Fibroblast of the conjunctiva (primary cell): ENCODE measurements around the gene FAM20C.
A peak's percentile ranks its signal among the peaks of the same experiment; 100 is the strongest.
"Not testable (repeated sequence)": the region's sequence is repeated elsewhere in the genome, so short reads cannot be mapped to it uniquely, and the experiment has no call there.

Source experiments
- DNase-seq: peaks from one replicate; pipeline ENCODE4 v3.0.0-alpha.2; 2010; ENCODE audit warnings: low read depth

The FAM20C gene

DNA sequence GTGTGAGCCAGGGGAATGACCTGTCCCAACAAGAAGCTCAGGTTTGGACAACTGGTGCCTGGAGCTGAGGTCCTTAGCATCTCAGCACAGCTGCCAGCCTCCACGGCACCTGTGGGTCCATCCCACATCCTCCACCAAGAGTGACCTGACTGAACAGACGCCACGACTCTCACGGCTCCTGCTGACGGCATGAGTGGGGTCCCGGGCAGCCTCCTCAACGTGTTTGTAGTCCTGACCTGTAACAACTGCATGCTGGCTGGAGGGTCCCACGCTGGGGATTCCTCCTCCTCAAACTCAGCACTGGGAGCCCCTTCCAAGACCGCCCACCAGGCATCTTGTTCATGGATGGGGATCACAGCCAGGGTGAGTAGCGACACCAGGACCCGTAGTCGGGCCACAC is 36.2 kb downstream of the FAM20C start:
- no peak for DNase-seq

DNA sequence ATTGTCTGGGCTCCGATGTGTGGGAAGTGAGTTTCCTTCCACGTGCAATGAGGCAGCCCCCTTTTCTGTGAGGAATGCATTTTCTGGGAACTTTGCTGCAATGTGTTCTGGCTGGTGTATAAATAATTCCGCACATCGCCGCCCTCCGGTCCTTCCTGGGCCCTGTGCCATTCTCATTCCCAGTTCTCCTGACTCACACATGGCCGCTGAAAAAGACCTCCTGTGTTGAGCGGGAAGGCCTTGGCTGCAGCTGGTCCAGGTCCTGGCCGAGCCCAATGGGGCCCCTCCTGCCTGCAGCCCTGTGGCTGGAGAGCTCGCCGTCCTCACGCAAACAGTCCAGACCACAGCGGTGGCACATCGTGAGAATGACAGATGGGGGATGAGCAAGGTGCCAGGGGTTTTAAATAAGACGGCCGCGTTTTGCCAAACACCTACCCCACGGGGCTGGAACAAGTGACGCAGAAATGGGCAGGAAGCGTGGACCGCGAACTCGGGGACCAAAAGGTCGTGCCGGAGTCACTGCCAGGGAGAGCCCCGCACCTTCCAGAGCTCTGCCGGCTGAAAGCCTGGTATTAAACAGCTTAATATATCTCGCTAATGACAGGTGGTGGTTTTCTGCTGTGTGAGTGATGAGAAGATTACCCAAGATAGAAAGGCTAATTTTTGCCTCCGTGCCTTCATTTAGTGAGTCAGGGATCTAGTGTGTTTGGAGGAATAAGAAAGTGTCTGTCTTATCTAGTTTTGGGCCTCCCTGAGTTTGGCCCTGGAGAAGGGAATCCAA is 37.0 kb downstream of the FAM20C start:
- peak; percentile 61 for DNase-seq

DNA sequence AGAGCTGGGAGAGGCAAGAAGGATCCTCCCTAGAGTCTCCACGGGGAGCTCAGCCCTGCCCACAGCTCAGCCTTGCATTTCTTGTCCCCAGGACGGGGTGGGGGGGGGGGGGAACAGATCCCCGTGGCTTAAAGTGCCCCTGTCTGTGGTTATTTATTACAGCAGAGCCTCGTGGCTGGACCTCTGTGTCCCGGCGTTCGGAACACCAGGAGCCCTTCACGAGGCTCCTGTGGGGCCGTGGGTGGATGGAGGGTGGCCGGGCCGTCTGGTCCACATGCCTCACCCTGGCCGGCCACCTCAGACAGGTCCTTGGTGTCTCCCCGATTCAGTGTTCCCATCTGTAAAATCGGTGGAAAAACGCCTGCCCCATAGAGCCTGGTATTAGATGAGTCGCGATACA is 37.9 kb downstream of the FAM20C start:
- no peak for DNase-seq

DNA sequence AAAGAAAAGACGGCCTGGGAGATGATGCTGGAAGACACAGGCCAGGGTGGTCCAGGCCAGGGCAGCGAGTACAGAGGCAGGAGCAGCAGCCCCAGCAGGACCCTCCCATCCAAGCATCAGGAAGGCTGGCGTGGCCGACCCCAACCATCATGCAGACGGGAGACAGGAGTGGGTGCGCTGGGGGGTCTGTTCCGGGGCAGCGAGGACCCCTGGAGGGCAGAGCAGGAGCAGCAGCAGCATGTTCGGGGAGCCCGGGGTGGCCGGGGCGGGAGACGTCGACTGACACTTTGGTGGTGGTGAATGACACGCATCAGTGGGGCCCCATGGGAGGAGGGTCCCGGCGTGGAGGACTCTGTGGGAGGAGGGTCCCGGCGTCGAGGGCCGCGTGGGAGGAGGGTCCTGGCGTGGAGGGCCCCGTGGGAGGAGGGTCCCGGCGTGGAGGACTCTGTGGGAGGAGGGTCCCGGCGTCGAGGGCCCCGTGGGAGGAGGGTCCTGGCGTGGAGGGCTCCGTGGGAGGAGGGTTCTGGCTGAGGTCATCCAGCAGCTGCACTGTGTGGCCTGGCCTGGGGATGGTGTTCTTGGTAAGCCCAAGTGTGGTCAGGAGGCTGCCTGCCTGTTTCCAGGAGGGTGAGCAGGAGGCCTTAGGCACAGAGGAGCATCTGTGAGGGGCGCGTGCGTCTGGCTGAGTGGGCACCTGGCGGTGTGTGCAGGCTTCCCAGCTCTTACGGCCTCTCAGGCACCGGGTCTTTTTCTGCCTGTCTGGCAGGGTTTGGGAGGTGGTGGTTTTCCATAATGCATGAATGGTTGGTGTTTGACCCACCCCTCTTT is 38.9 kb downstream of the FAM20C start:
- DNase-seq, result no peak

DNA sequence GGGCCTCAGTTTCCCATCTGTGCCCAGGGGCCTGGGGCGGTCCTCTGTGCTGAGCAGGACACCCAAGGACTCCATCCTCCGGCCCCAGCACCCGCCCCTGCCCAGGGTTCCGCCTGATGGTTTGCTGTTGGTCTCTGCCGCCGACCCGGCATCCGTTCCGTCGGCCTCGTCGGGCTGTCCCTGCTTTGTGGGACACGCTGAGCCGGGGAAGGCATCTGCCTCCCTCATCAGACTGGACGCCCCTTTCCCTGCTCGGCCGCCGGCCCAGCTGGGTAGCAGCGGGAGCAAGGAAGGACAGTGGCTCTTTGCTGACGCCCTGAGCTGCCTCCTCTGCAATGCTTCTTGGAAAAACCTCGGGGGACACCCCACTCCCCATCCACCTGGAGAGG is 39.5 kb downstream of the FAM20C start:
- DNase-seq, result no peak

DNA sequence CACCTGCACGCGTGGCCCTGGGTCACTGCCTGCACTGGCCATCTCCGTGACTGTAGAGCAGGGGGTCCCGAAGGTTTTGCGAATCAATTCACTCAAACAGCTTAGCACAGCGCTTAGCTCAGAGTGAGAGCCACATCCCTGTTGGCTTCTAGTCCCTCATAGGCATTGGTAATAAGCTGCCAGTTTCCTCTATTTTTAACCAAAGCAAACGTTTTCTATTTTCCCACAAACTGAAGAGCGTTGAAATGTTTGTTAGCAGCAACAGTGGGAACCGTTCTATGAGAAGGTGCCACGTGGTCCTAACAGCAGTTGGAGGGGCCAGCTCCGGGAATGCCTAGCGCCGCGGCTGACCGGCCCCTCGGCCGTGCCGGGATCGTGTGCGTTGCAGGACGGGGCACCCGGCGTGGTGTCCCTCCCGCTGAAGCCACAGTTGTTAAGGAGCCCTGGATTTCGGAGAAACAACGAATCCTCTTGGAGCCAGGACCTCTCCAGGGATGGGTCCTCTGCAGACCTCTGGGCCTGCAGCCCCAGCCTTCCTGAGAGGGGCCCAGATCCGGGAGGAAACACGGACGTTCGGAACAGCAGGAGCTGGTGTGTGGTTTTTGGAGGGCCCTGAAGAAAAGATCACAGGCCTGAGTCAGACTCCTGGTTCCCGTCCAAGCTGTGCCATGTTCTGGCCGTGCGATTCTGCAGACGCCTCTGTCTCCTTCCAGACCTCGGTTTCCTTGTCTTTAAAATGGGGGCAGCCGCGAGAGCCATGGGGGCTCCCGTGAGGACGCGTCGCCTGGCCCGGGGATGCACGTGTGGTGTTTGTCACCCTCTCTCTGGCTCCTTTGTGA is 40.3 kb downstream of the FAM20C start:
- peak; percentile 16 for DNase-seq

DNA sequence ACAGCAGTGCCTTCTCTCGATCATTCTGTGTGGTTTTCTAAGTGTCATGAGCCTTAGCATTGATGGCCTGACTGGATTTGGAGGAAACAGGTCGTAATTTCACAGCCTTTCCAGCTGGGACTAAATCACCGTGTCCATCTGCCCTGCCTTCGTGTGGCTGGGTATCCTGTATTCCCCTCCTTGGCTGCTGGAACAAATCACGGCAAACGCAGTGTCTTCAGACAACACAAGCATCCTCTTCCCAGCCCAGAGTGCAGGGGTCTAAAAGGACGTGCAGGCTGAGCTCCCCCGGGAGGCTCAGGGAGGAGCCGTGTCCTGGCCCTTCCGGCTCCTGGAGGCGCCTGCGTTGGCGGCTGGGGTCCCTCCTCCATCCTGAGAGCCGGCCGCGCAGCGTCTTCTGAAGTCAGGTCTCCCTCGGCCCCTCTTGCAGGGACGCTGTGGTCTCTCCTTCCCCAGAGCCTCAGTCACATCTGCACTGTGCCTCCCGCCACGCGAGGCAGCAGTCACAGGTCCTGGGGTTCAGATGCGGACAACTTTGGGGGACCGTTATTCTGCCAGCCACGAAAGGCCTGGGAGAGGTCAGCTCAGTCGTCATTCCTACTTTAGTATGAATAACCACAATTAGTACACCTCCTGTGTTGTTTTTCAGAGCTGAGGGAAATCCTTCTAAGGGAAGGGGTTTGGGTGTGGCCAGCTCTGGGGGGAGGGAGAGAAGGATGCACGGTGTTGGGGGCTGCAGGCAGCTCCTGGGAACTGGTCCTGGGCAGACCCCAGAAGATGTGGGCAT is 41.1 kb downstream of the FAM20C start:
- no peak for DNase-seq

DNA sequence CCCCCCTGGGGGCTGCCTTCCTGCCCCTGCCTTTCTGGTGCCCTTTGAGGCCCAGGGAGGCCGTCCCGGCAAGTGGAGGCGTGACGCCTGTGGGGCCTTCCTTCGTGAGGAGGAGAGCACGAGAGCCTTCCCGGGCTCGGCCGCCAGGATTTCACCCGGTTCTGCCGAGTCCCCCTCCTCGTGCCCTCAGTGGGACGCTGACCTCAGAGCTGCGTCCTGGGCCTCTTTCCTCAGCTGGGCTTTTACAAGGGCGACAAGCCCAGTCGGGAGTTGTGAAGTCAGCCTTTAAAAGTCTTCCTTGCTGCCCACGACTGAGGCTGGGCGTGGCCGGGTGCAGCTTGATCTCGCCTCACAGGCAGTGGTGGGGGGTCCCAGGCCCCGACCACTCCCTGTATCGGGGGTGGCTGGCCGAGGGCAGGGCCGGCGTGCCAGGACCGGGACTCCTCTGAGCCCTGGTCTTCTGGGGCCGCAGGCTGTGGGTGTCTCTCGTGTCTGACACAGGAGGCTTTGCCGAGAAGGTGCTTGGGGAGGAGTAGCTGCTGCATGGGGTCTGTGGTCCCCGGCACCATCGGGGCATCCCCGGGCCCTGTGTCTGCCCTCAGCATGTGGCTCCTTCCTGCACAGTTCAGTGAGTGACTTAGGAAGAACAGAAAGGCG is 41.8 kb downstream of the FAM20C start:
- DNase-seq, result no peak

DNA sequence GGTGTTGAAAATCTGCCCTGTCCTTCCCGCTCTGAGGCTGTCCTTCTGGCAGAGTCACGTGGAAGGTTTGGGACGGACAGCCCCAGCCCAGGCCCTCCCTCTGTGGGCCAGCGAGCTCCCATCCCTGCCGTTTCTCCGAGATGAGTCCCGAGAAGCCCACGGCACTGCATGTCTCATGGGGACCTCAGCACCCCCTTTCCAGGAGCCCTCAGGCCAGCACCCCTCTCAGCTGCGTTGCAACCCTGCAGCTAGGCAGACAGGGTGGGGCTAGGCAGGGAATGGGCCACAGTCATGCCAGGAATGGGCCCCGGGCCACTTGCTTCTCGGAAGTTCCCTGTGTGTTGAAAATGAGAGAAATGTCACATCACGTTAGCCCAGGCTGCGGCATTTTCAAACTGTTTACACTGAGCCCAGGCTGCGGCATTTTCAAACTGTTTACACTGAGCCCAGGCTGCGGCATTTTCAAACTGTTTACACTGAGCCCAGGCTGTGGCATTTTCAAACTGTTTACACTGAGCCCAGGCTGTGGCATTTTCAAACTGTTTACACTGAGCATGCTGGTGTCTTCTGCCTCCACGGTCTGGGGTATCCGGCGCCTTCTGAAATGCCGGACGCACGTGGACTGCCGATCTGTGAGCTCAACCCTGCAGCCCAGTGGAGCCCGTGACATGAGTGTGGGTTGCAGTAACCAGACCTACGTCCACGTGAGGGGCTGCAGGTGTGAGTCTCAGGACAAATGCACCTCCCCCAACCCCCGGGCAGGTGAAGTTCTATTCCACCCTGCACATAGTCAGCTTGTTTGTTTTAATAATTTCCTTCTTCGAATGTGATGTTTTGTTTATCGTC is 42.6 kb downstream of the FAM20C start:
- no peak for DNase-seq

DNA sequence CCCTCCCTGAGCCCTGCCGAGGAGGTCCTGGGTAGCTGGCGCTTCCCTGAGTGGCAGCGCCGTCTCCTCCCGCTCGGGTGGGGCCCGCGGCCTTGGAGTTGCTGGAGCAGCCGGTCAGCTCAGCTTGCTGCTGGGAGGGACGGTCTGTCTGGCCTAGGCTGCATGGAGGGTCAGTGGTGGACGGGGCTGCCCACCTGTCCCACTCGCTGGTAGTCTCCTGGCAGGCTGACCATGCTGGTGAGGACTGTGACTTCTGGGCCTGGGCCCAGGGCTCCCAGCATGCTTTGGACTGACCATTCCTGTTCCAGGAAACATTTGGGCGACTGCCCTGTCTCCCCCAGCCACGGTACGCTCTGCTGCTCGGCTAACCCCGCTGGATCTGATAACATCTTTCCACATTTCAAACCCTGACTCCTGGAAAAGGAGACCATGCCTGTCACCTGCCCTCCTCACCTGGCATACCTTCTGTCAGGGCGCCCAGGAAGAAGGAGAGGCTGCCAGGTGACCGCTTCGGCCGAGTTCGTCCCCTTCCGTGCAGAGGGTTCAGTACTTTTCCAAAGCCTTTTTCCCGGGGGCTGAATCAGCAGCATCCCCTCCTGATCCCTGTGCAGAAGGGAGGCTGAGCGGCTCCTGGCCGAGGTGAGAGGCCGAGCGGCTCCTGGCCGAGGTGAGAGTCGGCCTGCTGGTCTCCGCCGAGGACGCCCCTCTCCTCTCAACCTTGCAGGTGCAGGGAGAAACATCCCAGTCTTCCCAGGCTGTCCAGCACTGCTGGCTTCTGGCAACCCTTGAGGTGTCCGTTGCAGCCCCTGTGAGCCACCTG is 43.4 kb downstream of the FAM20C start:
- DNase-seq, result no peak

DNA sequence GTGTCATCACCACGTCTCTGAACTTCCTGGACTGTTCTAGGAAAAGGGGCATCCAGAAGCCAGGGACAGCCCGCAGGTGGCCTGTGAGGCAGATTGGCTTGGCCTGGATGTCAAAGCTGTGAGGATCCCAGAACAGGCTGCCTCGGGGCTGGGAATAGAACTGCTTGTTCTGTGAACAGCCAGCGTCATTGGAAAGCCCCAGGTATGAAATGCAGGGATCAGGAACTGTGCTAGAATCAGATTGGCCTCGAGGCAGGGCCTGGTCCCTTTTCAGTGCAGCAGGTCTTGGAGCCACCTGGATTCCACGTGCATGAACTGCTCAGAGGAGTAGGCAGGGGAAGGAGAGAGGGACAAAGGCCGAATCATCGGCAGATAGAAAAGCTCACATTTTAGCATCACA is 44.6 kb downstream of the FAM20C start:
- no peak for DNase-seq

DNA sequence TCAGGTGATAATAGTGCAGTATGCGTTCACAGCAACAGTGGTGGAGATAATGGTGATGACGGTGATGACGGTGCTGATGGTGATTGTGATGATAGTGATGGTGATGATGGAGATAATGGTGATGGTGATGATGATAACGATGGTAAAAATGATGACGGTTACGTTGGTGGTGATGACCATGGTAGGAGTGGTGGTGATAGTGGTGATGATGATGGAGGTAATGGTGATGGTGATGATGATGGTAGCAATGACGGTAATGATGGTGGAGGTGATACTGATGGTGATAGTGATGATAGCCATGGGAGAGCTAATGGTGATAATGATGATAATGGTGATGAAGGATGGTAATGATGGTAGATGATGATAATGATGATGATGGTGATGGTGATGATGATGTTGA is 45.0 kb downstream of the FAM20C start:
- no peak for DNase-seq

DNA sequence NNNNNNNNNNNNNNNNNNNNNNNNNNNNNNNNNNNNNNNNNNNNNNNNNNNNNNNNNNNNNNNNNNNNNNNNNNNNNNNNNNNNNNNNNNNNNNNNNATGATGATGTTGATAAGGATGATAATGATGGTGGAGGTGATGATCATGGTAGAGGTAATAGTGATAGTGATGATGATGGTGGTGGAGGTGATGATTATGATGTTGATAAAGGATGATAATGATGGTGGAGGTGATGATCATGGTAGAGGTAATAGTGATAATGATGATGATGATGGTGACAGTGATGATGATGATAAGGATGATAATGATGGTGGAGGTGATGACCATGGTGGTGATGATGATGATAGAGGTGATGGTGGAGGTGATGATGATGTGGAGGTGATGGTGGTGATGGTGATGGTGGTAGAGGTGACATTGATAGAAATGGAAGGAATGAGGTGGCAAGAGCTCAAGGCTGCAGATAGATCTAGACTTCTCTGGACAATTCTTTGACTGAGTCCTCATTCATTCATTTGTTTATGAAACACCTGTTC is 47.8 kb downstream of the FAM20C start:
- DNase-seq, result no peak

DNA sequence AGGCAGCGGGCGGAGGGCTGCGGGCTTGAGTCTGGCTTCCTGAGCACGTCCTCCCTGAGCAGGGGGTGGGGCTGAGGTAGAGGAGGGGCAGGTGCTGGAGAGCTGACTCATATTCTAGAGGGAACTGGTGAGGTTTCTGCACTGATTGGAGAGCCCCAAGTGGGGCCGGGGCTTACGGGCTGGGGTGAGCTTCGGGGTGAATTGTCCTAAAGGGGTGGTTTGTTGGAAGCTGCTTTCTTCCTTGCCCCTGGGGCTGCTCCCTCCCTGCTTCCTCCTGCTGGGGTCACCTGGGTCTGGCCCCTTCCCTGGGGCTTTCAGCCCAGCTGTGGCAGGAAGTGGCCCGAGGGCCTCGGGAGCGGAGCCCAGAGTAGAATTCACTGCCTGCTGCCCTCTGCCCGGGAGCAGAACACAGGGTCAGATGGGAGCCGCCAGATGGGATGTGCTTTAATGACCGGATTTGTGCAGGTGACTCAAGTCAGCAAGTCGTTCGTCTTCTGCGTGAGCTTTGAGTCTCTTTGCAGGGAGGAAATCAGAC is 48.6 kb downstream of the FAM20C start:
- no peak for DNase-seq

DNA sequence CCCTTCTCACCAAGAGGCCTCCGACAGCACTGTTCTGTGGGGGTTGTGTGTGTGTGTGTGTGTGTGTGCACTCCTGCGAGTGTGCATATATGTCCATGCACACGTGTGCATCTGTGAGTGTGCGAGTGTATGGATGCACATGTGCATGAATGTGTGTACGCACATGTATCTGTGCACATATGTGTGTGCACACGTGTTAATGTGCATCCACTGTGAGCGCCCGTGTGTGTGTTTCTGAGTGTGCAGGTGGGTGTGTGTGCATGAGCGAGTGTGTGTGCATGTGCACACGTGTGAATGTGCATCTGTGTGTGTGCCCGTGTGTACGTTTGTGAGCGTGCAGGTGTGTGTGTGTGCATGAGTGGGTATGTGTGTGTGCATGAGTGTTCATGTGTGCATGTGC is 49.1 kb downstream of the FAM20C start:
- DNase-seq, result no peak

DNA sequence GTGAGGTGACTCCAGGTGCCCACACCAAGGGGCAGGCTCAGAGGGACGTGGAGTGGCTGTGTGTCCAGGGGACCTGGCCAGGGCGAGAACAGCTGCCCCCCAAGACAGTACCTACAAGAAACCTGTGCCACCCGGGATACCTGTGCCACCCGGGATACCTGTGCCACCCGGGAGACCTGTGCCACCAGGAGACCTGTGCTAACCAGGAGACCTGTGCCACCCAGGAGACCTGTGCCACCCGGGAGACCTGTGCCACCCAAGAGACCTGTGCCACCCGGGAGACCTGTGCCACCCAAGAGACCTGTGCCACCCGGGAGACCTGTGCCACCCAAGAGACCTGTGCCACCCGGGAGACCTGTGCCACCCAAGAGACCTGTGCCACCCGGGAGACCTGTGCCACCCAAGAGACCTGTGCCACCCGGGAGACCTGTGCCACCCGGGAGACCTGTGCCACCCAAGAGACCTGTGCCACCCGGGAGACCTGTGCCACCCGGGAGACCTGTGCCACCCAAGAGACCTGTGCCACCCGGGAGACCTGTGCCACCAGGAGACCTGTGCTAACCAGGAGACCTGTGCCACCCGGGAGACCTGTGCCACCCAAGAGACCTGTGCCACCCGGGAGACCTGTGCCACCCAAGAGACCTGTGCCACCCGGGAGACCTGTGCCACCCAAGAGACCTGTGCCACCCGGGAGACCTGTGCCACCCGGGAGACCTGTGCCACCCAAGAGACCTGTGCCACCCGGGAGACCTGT is 50.6 kb downstream of the FAM20C start:
- not testable (repeated sequence) for DNase-seq

DNA sequence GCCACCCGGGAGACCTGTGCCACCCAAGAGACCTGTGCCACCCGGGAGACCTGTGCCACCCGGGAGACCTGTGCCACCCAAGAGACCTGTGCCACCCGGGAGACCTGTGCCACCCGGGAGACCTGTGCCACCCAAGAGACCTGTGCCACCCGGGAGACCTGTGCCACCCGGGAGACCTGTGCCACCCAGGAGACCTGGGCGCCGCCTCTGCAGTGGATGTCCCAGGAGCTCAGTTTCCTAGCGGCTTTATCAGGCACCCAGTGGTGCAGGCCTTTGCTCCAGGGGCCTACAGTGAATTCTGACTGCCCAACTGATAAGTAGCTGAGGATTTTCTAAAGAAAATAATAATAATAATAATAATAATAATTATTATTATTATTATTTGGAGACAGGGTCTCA is 51.2 kb downstream of the FAM20C start:
- not testable (repeated sequence) for DNase-seq

DNA sequence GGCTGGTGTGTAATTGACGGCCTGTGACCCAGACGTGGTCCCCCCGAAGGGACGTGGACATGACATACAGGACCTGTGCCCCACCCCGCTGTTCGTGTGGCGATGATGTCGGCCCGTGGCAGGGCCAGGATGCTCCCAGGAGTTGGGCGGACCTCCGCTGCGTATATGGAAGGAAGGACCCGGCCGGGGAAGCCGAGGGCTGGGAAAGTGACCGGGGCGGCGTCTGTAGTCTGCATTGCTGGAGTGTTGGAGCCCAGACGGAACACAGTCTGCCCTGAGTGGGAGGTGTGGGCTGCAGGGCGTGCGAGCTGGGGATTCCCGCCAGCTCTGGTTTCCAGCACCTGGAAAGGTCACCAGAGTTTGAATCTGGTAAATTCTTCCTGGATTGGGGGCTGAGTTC is 52.6 kb downstream of the FAM20C start:
- no peak for DNase-seq
